Neuron (in vitro differentiated cells): Measurements from ENCODE around the gene C5orf24.
"Not testable (repeated sequence)": the region's sequence is repeated elsewhere in the genome, so short reads cannot be mapped to it uniquely, and the experiment has no call there.

Experiments used
- H2AFZ ChIP-seq: one replicate; pipeline ENCODE4 v1.6.1; 2013; ENCODE audit warnings: low read depth, mild to moderate bottlenecking, inconsistent platforms, low read length, moderate library complexity
- H3K27me3 ChIP-seq: one replicate; pipeline ENCODE4 v1.6.1; 2013; ENCODE audit warnings: low read length; ENCODE audit not compliant: insufficient read depth
- H3K36me3 ChIP-seq: one replicate; pipeline ENCODE4 v1.6.1; 2013; ENCODE audit warnings: low read length; ENCODE audit not compliant: insufficient read depth
- H3K4me1 ChIP-seq: one replicate; pipeline ENCODE4 v1.6.1; 2013; ENCODE audit warnings: low read length; ENCODE audit not compliant: insufficient read depth
- H3K4me3 ChIP-seq: 2 replicates; pipeline ENCODE4 v1.5.1; 2013; ENCODE audit warnings: mild to moderate bottlenecking, low read length, moderate library complexity
- H3K9me3 ChIP-seq: one replicate; pipeline ENCODE4 v1.6.1; 2013; ENCODE audit warnings: low read length

The C5orf24 gene

GRCh38 chr5:134837530-134838181 is 8.1 kb upstream of the C5orf24 start:
- Histone ChIP-seq H3K36me3 (peaks cover 42% of the 10 kb centered on the region), H3K4me3 (no peak overlapping the region), H3K27me3 (no peaks in the 10 kb centered on the region)

DNA sequence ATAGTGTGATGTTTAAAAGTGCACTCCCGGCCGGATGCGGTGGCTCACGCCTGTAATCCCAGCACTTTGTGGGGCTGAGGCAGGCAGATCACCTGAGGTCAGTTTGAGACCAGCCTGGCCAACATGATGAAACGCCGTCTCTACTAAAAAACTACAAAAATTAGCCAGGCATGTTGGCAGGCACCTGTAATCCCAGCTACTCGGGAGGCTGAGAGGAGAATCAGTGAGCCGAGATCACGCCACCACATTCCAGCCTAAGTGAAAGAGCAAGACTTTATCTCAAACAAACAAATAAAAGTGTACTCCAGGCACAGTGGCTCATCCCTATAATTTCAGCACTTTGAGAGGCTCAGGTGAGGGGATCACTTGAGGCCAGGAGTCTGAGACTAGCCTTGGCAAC is 7.4 kb upstream of the C5orf24 start:
- H2AFZ ChIP-seq, H3K27me3 ChIP-seq: not testable (repeated sequence)

More at GRCh38 chr5:134837530-134838181, 8.1 kb upstream of the C5orf24 start:
- Histone ChIP-seq H3K9me3 (no peaks in the 10 kb centered on the region), H2AFZ (no peak overlapping the region), H3K4me1 (no peaks in the 10 kb centered on the region)

GRCh38 chr5:134840811-134841210 is 5.0 kb upstream of the C5orf24 start:
- H3K36me3 ChIP-seq, result peaks cover 22% of the 10 kb centered on the region

More for the DNA sequence above, 7.4 kb upstream of the C5orf24 start:
- H3K4me3 ChIP-seq, H3K4me1 ChIP-seq, H3K9me3 ChIP-seq: not testable (repeated sequence)
- H3K36me3 ChIP-seq, result peaks cover 35% of the 10 kb centered on the region

GRCh38 chr5:134844252-134844651 is 1.5 kb upstream of the C5orf24 start:
- H3K36me3 ChIP-seq, result peaks cover 24% of the 10 kb centered on the region
- H3K27me3 ChIP-seq, result no peaks in the 10 kb centered on the region
- H2AFZ ChIP-seq, result no peak overlapping the region
- no peak overlapping the region for H3K4me3 ChIP-seq
- no peaks in the 10 kb centered on the region for H3K9me3 ChIP-seq
- peaks cover 14% of the 10 kb centered on the region for H3K4me1 ChIP-seq

More at GRCh38 chr5:134840811-134841210, 5.0 kb upstream of the C5orf24 start:
- no peak overlapping the region for H2AFZ ChIP-seq
- H3K4me3 ChIP-seq, result no peak overlapping the region
- no peaks in the 10 kb centered on the region for H3K27me3 ChIP-seq
- H3K9me3 ChIP-seq, result no peaks in the 10 kb centered on the region
- peaks cover 6% of the 10 kb centered on the region for H3K4me1 ChIP-seq

- H3K9me3 ChIP-seq, result no peaks in the 10 kb centered on the region
- H3K4me3 ChIP-seq, result peak overlapping the region; percentile 98
- H3K36me3 ChIP-seq, result peaks cover 20% of the 10 kb centered on the region
- H3K4me1 ChIP-seq, result peaks cover 14% of the 10 kb centered on the region
- no peaks in the 10 kb centered on the region for H3K27me3 ChIP-seq
- H2AFZ ChIP-seq, result peak overlapping the region; percentile 65
These were observed 375 bp upstream of the C5orf24 start for GRCh38 chr5:134845335-134845851.

GRCh38 chr5:134846641-134846960 is 833 bp downstream of the C5orf24 start:
- no peaks in the 10 kb centered on the region for H3K27me3 ChIP-seq
- H2AFZ ChIP-seq, result no peak overlapping the region
- peaks cover 22% of the 10 kb centered on the region for H3K36me3 ChIP-seq
- H3K9me3 ChIP-seq, result no peaks in the 10 kb centered on the region
- peaks cover 14% of the 10 kb centered on the region for H3K4me1 ChIP-seq
- peak overlapping the region; percentile 98 for H3K4me3 ChIP-seq

DNA sequence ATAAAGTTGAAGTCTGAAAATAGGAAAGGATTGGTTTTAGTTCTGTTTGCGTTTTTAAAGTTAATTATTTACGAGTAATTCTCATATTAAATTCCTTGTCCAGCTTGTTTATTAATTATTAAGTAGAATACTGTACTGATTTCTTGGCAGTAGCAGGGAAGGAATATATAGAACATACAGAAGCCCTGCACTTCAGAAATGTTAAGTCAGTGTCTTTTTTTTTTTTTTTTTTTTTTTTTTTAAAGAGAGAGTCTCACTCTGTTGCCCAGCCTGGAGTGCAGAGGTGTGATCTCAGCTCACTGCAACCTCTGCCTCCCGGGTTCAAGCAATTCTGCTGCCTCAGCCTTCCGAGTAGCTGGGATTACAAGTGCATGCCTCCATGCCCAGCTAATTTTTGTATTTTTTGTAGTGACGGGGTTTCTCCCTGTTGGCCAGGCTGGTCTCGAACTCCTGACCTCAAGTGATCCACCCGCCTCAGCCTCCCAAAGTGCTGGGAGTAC is 3.7 kb downstream of the C5orf24 start:
- Histone ChIP-seq H3K4me1 (peaks cover 14% of the 10 kb centered on the region), H3K36me3 (peaks cover 42% of the 10 kb centered on the region)
- not testable (repeated sequence) for H2AFZ ChIP-seq, H3K9me3 ChIP-seq, H3K4me3 ChIP-seq, H3K27me3 ChIP-seq

DNA sequence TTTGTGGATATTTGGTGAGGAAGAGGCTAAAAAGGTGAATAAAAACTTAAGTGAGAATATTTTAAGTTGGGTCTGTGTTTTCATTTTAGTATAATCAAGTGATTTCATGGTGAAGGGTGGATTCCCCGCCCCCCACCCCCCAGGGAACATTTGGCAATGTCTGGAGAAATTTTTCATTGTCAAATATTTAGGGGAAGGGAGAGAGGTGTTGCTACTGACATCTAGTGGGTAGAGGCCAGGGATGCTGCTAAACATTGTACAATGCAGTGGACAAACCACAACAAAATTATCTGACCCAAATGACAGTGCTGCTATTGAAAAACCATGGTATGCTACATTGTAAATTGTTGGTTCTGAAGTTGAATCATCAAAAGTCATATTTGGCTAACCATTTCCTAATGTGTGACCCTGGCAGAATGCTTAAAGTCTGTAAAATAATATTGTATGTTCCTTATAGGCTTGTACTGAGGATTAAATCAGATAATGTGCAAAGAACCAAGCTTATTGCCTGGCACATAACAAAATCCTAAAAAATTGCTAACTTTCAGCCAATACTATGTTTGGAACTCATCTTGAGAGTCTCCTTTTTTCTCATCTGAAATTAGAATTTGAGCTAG is 5.6 kb downstream of the C5orf24 start:
- Histone ChIP-seq H3K4me3 (no peak overlapping the region), H3K9me3 (no peaks in the 10 kb centered on the region), H3K27me3 (no peaks in the 10 kb centered on the region), H3K36me3 (peaks cover 59% of the 10 kb centered on the region), H2AFZ (no peak overlapping the region), H3K4me1 (peaks cover 7% of the 10 kb centered on the region)

DNA sequence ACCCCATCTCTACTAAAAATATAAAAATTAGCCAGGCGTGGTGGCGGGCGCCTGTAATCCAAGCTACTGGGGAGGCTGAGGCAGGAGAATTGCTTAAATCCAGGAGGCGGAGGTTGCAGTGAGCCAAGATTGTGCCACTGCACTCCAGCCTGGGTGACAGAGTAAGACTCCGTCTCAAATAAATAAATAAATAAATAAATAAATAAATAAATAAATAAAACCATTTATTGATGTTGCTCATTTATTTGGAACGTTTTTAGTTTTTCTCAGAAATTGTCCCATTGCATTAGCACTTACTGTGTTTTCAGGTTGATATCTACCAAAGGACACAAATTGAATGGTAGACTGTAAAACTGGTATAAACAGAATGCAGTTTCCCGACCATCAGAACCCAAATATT is 10.7 kb downstream of the C5orf24 start:
- not testable (repeated sequence) for H3K9me3 ChIP-seq, H2AFZ ChIP-seq, H3K4me1 ChIP-seq, H3K27me3 ChIP-seq, H3K4me3 ChIP-seq
- H3K36me3 ChIP-seq, result peaks cover 75% of the 10 kb centered on the region

DNA sequence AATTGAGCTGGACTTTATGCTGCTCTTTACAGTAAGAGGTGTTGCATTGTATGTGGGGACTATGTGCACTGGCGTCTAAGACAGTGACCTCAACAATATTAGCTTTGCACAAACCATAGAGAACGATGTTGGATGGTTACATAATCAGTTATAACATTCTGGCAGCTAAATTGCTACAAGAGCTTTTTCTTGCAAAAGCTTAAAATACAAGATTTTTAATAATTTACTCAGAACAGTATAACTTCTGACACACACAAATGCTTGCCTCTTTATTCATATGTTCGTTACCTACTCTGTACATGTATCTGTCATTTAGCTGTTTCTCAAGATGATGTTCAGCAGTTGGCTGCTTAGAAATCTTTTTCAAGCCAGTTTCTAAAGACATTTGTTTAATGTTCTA is 11.6 kb downstream of the C5orf24 start:
- peaks cover 71% of the 10 kb centered on the region for H3K36me3 ChIP-seq

GRCh38 chr5:134864707-134865106 is 18.9 kb downstream of the C5orf24 start:
- Histone ChIP-seq H3K27me3 (no peaks in the 10 kb centered on the region), H3K4me3 (no peak overlapping the region), H3K4me1 (no peaks in the 10 kb centered on the region), H3K36me3 (peaks cover 14% of the 10 kb centered on the region), H2AFZ (no peak overlapping the region), H3K9me3 (no peaks in the 10 kb centered on the region)

More for the DNA sequence above, 11.6 kb downstream of the C5orf24 start:
- Histone ChIP-seq H2AFZ (no peak overlapping the region), H3K4me3 (no peak overlapping the region), H3K27me3 (no peaks in the 10 kb centered on the region), H3K4me1 (no peaks in the 10 kb centered on the region), H3K9me3 (no peaks in the 10 kb centered on the region)

DNA sequence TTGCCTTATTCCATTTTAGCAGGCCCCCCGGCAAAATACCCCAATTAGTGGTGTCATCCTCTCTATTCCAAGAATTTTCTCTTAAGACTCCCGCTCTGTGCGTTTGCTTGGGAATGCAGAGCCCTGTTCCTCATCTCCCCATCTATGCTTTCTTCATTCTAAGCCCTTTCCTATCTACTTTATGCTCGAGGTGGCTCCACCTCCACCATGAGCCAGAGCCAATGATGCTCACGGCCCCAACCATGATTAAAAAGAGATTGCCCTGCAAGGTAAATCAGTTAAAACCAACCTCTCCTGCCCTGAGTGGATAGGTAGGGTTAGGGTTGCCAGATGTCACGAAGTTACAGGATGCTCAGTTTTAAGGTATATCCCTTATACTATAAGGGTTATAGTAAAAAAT is 27.7 kb downstream of the C5orf24 start:
- Histone ChIP-seq H3K27me3 (no peaks in the 10 kb centered on the region), H2AFZ (peak overlapping the region; percentile 89), H3K36me3 (no peaks in the 10 kb centered on the region), H3K4me1 (peaks cover 8% of the 10 kb centered on the region), H3K4me3 (no peak overlapping the region), H3K9me3 (no peaks in the 10 kb centered on the region)

DNA sequence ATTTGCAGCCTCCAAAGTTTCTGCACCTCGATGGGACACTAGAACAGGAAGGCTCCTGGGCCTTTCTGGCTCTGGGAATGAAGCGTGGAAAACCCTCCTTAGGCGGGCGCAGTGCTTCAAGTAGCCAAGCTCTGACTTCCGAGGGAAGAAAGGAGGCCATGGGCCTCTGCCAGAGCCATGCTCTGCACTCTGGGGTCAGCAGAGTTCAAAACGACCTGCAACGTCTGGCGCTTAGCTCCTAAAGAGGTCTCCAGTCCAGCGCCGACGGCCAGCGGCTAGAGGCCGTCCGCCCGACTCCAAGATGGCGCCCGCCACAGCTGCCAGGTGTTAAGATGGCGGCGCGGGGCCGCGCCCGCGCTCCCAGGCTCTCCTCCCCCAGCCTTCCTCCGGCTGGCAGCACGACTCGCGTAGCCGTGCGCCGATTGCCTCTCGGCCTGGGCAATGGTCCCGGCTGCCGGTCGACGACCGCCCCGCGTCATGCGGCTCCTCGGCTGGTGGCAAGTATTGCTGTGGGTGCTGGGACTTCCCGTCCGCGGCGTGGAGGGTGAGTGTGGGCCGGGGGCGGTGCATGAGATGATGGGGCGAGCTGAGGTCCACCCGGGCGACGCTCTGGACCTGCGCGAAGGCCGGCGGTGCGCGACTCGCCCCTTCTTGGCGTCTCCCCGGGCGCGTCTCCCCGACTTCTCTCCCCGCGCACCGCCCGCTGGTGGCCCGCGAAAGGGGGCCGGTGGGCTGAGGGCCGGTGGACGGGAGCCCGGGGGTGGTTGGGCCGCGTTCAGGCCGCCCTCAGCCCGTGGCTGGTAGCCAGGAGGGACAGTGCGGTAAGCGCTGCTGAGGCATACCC is 28.4 kb downstream of the C5orf24 start, which contains the start of gene TXNDC15:
Gene TXNDC15, plus strand, starts transcription at position 385 of the 844 bp plus-strand sequence. Its CDS starts 57 bp downstream, at position 442.
- Histone ChIP-seq H3K27me3 (no peaks in the 10 kb centered on the region), H2AFZ (peak within 1 kb of the TSS; percentile 89), H3K4me3 (peak within 1 kb of the TSS; percentile 76), H3K4me1 (peaks cover 8% of the 10 kb centered on the region), H3K36me3 (no peaks in the 10 kb centered on the region), H3K9me3 (no peaks in the 10 kb centered on the region)
